Ishikawa (cell line): ENCODE results near the gene ITGA11.

Source experiments
- CEBPB ChIP-seq: IDR thresholded peaks from 2 replicates; pipeline ENCODE4 v1.6.1; 2012
- CREB1 ChIP-seq: IDR thresholded peaks from 2 replicates; pipeline ENCODE4 v1.6.1; 2012; ENCODE audit warnings: low read depth
- EP300 ChIP-seq: IDR thresholded peaks from 2 replicates; pipeline ENCODE4 v1.6.1; 2012; ENCODE audit warnings: borderline replicate concordance
- FOXM1 ChIP-seq: IDR thresholded peaks from 2 replicates; pipeline ENCODE4 v1.6.1; 2012; ENCODE audit warnings: low read depth, borderline replicate concordance
- MAX ChIP-seq: IDR thresholded peaks from 2 replicates; pipeline ENCODE4 v1.6.1; 2012
- RAD21 ChIP-seq: IDR thresholded peaks from 2 replicates; pipeline ENCODE4 v1.6.1; 2012; ENCODE audit warnings: low read depth
- REST ChIP-seq: IDR thresholded peaks from 2 replicates; pipeline ENCODE4 v1.6.1; 2012; ENCODE audit warnings: low read depth, mild to moderate bottlenecking
- TAF1 ChIP-seq: IDR thresholded peaks from 2 replicates; pipeline ENCODE4 v1.6.1; 2012; ENCODE audit warnings: low read depth, mild to moderate bottlenecking
- TCF12 ChIP-seq: IDR thresholded peaks from 2 replicates; pipeline ENCODE4 v1.6.1; 2012; ENCODE audit warnings: low read depth
- TEAD4 ChIP-seq: IDR thresholded peaks from 2 replicates; pipeline ENCODE4 v1.6.1; 2012
- USF1 ChIP-seq: IDR thresholded peaks from 2 replicates; pipeline ENCODE4 v1.6.1; 2012
- YY1 ChIP-seq: IDR thresholded peaks from 2 replicates; pipeline ENCODE4 v1.6.1; 2012; ENCODE audit warnings: low read depth
- ZBTB7A ChIP-seq: IDR thresholded peaks from 2 replicates; pipeline ENCODE4 v1.6.1; 2012; ENCODE audit warnings: low read depth

Gene ITGA11

GRCh38 chr15:68411343-68411675 lies 20.7 kb downstream of the ITGA11 start:
- TF ChIP-seq REST (no peak), FOXM1 (no peak), ZBTB7A (no peak), TEAD4 (no peak), CEBPB (no peak), YY1 (no peak), EP300 (no peak), TAF1 (no peak)

GRCh38 chr15:68410466-68411342 lies 21.3 kb downstream of the ITGA11 start:
- TF ChIP-seq REST (no peak), USF1 (no peak), MAX (no peak), TAF1 (no peak), ZBTB7A (no peak), FOXM1 (no peak), TCF12 (no peak), CREB1 (no peak), YY1 (no peak)

- TF ChIP-seq YY1 (no peak), MAX (no peak)
Observed at GRCh38 chr15:68409736-68410370, 22.1 kb downstream of the ITGA11 start.

GRCh38 chr15:68408971-68409370 lies 23.0 kb downstream of the ITGA11 start:
- no peak for TF ChIP-seq ZBTB7A
- TF ChIP-seq EP300, result no peak
- TF ChIP-seq REST, result no peak
- TF ChIP-seq RAD21, result no peak
- no peak for TF ChIP-seq USF1
- no peak for TF ChIP-seq FOXM1
- TF ChIP-seq MAX, result no peak
- TF ChIP-seq CEBPB, result no peak
- no peak for TF ChIP-seq TAF1
